HG03378 (cell line): ENCODE data around the gene NINJ2.
"Not testable (repeated sequence)": the region's sequence is repeated elsewhere in the genome, so short reads cannot be mapped to it uniquely, and the experiment has no call there.

Source experiments
- ATAC-seq: cut with Tn5 transposase; IDR thresholded peaks from one replicate; pipeline ENCODE4 v1.9.1; 2021; ENCODE audit warnings: mild to moderate bottlenecking, moderate library complexity; ENCODE audit not compliant: unreplicated experiment

Gene NINJ2

GRCh38 chr12:663293-663871 is at the start of gene NINJ2:
TSS of gene NINJ2 (minus strand) at chr12:663445. CDS start at chr12:663360, 85 bp downstream.
- no peak for ATAC-seq

GRCh38 chr12:712172-712863 is 49.1 kb upstream of the NINJ2 start:
- ATAC-seq: no peak

GRCh38 chr12:709455-710020 is 46.3 kb upstream of the NINJ2 start:
- no peak for ATAC-seq

DNA sequence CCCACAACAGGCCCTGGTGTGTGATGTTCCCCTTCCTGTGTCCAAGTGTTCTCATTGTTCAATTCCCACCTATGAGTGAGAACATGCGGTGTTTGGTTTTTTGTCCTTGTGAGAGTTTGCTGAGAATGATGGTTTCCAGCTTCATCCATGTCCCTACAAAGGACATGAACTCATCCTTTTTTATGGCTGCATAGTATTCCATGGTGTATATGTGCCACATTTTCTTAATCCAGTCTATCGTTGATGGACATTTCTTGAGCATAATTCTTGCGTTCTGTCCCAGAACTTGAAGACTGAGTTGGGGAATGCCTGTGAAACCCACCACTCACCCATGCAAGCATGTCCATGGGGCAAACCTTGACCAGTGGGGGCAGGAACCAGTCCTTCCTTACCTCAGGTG is 44.8 kb upstream of the NINJ2 start:
- not testable (repeated sequence) for ATAC-seq

- ATAC-seq: no peak
Observed at GRCh38 chr12:704516-705242, 41.4 kb upstream of the NINJ2 start.

DNA sequence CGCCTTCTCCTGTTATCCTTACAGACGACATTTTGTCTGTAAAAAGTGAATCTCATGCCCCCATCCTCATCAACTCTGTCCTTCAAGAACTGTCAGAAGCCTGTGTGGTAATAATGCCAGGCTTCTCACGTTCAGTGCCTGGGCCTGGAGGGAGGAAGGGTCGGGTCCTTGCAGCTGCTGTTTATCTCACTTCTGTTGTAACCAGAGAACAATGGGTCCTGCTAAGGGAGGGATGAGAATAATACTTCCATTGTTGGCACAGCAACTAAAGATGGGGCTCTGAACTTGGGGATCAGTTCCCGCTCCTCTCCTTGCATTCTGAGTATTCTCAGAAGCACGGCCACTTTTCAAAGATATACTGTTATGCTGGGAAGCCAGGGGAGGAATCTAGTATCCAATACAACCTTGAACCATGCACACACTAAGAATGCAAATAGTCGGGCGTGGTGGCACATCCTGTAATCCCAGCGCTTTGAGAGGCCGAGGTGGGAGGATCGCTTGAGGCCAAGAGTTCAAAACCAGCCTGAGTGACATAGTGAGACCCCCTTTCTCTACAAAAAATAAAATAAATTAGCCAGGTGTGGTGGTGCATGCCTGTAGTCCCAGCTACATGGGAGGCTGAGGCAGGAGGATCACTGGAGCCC is 38.8 kb upstream of the NINJ2 start:
- no peak for ATAC-seq

DNA sequence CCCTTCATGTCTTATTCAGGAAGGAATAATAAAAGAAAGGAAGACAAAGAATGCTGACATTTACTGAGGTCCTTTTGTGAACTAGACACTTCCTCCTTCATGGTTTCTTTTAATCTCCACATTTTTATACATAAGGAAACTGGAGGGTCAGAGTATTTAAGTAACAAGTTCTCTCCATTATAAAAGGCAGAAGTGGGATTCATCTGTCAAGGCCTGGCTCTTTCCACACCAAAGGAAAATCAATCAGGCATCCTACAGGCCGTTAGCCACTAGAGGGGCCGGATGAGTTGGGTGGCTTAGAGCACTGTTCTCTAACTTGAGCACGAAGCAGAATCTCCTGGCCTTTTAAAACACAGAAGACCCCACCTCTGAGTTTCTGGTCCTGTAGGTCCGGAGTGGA is 36.8 kb upstream of the NINJ2 start:
- ATAC-seq: no peak

DNA sequence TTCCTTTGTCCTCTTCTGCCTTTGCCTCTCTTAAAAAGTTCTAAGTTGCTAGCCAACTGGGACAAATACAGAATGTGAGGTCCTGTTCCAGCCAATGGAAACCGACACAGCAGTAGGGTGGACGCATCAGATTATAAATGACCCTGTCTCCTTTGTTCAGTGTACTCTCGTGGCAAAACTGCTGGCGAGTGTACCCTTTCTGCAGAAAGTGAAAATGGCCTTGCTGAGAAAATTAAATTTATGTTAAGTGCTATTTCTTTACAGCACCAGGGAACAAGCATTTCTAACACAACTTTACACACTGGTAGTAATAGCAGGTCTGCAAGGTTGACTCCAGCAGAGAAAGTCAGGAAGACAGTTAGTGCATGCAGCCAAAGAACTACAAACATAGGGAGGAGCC is 35.0 kb upstream of the NINJ2 start:
- not testable (repeated sequence) for ATAC-seq

GRCh38 chr12:697481-697880 is 34.2 kb upstream of the NINJ2 start:
- ATAC-seq: no peak

GRCh38 chr12:694734-695503 is 31.7 kb upstream of the NINJ2 start:
- no peak for ATAC-seq

DNA sequence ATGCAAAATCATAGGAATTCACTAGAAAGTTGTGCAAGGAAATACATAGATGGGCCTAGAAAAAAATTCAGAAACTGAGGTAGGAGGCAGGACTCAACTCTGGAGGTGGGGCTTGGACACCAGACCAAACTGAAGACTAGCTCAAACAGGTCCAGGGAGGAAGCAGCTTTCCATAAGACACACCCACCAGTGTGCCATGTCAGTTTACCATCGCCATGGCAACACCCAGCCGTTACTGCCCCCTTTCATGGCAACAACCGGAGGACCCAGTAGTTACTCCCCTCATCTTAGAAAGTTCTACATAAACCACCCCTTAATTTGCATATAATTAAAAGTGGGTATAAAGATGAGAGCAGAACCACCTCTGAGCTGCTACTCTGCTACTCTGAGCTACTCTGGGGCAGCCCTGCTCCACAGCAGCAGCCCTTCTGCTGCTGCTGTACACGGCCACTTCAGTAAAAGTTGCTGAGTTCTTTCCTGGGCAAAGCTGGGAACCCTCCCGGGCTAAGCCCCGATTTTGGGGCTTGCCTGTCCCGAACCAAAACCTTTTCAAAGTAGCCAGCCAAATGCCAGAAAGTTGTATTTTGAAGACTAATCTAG is 30.8 kb upstream of the NINJ2 start:
- ATAC-seq: no peak

DNA sequence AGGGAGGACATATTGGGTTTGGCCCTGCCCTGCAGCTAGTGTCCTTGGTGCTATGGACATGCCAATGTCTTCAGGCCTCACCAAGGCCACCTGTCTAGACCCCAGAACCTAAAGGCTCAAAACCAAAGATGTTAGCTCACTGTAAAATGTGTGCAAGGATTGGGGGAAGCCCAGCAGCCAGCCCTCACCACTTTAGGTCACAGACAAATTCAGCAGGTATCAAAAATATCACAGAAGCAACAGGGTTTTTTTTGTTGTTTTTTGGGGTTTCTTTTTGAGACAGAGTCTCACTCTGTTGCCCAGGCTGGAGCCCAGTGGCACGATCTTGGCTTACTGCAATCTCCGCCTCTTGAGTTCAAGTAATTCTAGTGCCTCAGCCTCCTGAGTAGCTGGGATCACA is 29.0 kb upstream of the NINJ2 start:
- no peak for ATAC-seq

- no peak for ATAC-seq
Observed at GRCh38 chr12:690466-690865, 27.2 kb upstream of the NINJ2 start.

- peak; percentile 71 for ATAC-seq
Observed at GRCh38 chr12:685388-685787, 22.1 kb upstream of the NINJ2 start.

- ATAC-seq: no peak
Observed at GRCh38 chr12:684416-684815, 21.2 kb upstream of the NINJ2 start.

GRCh38 chr12:681568-682256 is 18.5 kb upstream of the NINJ2 start:
- ATAC-seq: no peak

- ATAC-seq: no peak
Observed at GRCh38 chr12:678747-679712, 15.8 kb upstream of the NINJ2 start.

- no peak for ATAC-seq
Observed at GRCh38 chr12:675562-675961, 12.3 kb upstream of the NINJ2 start.
